Ovary (tissue), 3 donors: ENCODE data around the gene RBBP8NL.

ENCODE experiments used
- POLR2A ChIP-seq: fragments of 450-650 bp; IDR thresholded peaks from one replicate; pipeline ENCODE4 v1.6.1; 2017; ENCODE audit warnings: antibody characterized with exemption, mild to moderate bottlenecking, moderate library complexity
- TF ChIP-seq, protein P1 (sequence below), 3 donors: fragments of 450-650 bp in 2 of 3; fragments of 200-600 bp in 1 of 3; IDR thresholded peaks; one replicate each; pipeline versions ENCODE4 v1.5.1 to v1.8.0; 2016 to 2022; ENCODE audit warnings: antibody characterized with exemption in 3 of 3, mild to moderate bottlenecking in 1 of 3
- donor health status: DM: no; HTN: no; CAD: no.

DNA sequence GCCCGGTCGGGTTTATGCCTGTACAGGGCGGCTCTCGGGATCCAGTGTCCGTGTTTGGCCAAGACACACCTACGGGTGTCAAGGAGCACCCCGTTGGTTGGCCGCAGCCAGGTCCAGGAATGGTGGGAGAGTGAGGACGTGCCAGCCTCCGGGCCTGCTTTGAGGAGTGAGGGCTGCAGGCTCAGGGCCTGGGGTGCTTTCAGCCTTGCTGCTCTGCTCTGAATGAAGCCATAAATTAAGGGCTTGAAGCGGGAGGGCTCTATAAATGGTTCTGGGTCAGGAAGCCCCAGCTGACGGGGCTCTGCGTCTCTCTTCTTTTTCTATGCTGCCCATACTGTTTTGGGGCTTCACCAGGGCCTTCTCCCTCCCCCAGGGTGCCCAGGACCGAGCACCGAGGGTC lies 33.3 kb upstream of the RBBP8NL start:
- no peak for TF ChIP-seq POLR2A
- TF ChIP-seq, protein P1, sequence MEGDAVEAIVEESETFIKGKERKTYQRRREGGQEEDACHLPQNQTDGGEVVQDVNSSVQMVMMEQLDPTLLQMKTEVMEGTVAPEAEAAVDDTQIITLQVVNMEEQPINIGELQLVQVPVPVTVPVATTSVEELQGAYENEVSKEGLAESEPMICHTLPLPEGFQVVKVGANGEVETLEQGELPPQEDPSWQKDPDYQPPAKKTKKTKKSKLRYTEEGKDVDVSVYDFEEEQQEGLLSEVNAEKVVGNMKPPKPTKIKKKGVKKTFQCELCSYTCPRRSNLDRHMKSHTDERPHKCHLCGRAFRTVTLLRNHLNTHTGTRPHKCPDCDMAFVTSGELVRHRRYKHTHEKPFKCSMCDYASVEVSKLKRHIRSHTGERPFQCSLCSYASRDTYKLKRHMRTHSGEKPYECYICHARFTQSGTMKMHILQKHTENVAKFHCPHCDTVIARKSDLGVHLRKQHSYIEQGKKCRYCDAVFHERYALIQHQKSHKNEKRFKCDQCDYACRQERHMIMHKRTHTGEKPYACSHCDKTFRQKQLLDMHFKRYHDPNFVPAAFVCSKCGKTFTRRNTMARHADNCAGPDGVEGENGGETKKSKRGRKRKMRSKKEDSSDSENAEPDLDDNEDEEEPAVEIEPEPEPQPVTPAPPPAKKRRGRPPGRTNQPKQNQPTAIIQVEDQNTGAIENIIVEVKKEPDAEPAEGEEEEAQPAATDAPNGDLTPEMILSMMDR (IDR thresholded peaks at IDR 0.05) = no peak
